Activated CD8-positive, alpha-beta T cell treated with anti-CD3 and anti-CD28 coated beads for 36 hours (primary cell): ENCODE results near the gene RNF39. TPM values are rescaled to one million over a fixed set of nuclear protein-coding genes. Genes with fewer than 3 reads are reported as not detected.

ENCODE experiments used
- ATAC-seq: fragments of 200-7000 bp; cut with Tn5 transposase; one replicate; pipeline ENCODE4 v1.10.0; 2021; ENCODE audit warnings: mild to moderate bottlenecking, moderate library complexity
- CTCF ChIA-PET: fragments of 350-600 bp; sonication (Branson Sonifier 250); formaldehyde crosslinking; loops from one replicate; lab custom pipeline; 2021; ENCODE audit warnings: antibody characterized with exemption; lab: Charles Lee
- POLR2A ChIA-PET: fragments of 350-600 bp; sonication (Branson Sonifier 250); formaldehyde crosslinking; loops from one replicate; lab custom pipeline; 2021; ENCODE audit warnings: antibody characterized with exemption; lab: Charles Lee
- DNase-seq: peaks from one replicate; pipeline ENCODE4 v3.0.0-alpha.2; 2020
- H3K27ac Mint-ChIP-seq: one replicate; pipeline ENCODE4 v1.8.0; 2021; ENCODE audit warnings: mild to moderate bottlenecking, mixed read lengths
- H3K27me3 Mint-ChIP-seq: one replicate; pipeline ENCODE4 v1.8.0; 2021; ENCODE audit warnings: mixed read lengths
- H3K36me3 Mint-ChIP-seq: one replicate; pipeline ENCODE4 v1.8.0; 2021; ENCODE audit warnings: low read depth, mixed read lengths
- H3K4me1 Mint-ChIP-seq: one replicate; pipeline ENCODE4 v1.8.0; 2021; ENCODE audit warnings: low read depth, mixed read lengths
- H3K4me3 Mint-ChIP-seq: one replicate; pipeline ENCODE4 v1.8.0; 2021; ENCODE audit warnings: mild to moderate bottlenecking, moderate library complexity, mixed read lengths
- H3K9me3 Mint-ChIP-seq: one replicate; pipeline ENCODE4 v1.8.0; 2021; ENCODE audit warnings: mixed read lengths
- CTCF ChIP-seq: fragments of 200-600 bp; IDR thresholded peaks from one replicate; pipeline ENCODE4 v1.8.0; 2022; ENCODE audit warnings: antibody characterized with exemption, mild to moderate bottlenecking
- intact Hi-C: fragments of 100-400 bp; cut with micrococcal nuclease; formaldehyde crosslinking; loops from one replicate; pipeline ENCODE4 v1.10.0; 2022
- total RNA-seq, 2 experiments: library from RNA; stranded (reverse); gene quantifications; one replicate each; pipeline ENCODE4 v1.2.3, GENCODE V29; 2021

Gene RNF39
- total RNA-seq, 2 experiments from 2014 or later: not detected

- TF ChIP-seq CTCF: no peak
- POLR2A ChIA-PET: no interaction called here
- Mint-ChIP-seq H3K4me1 (peaks cover 26% of the 10 kb centered on the region), H3K27ac (no peak overlapping the region), H3K36me3 (no peaks in the 10 kb centered on the region), H3K27me3 (peaks cover 58% of the 10 kb centered on the region), H3K4me3 (no peak overlapping the region), H3K9me3 (no peaks in the 10 kb centered on the region)
- ATAC-seq: no peak
- DNase-seq: no peak
- CTCF ChIA-PET: interaction anchor here (1.2 to 3.2 kb wide), 2 partner anchors 34 to 314 kb away, joined by 3 to 18 read pairs; no protein-coding TSS in a partner anchor
- intact Hi-C loops: no loop called here
Observed at GRCh38 chr6:30096829-30097228, 21.3 kb upstream of the RNF39 start.

GRCh38 chr6:30093951-30094661 lies 18.5 kb upstream of the RNF39 start:
- Mint-ChIP-seq H3K4me1 (peaks cover 9% of the 10 kb centered on the region), H3K27ac (no peak overlapping the region), H3K4me3 (no peak overlapping the region), H3K27me3 (peaks cover 54% of the 10 kb centered on the region), H3K9me3 (no peaks in the 10 kb centered on the region), H3K36me3 (no peaks in the 10 kb centered on the region)
- ATAC-seq: no peak
- POLR2A ChIA-PET: no interaction called here
- intact Hi-C loops: no loop called here
- DNase-seq: no peak
- CTCF ChIA-PET: interaction anchor here (0.5 to 4.7 kb wide), 5 partner anchors 9 to 291 kb away, joined by 3 to 28 read pairs (median 3); no protein-coding TSS in a partner anchor
- no peak for TF ChIP-seq CTCF

- Mint-ChIP-seq H3K27ac (no peak overlapping the region), H3K4me3 (no peak overlapping the region), H3K9me3 (no peaks in the 10 kb centered on the region), H3K4me1 (peaks cover 5% of the 10 kb centered on the region), H3K27me3 (peaks cover 51% of the 10 kb centered on the region), H3K36me3 (no peaks in the 10 kb centered on the region)
- intact Hi-C loops: no loop called here
- TF ChIP-seq CTCF: no peak
- POLR2A ChIA-PET: interaction anchor here (0.6 kb wide), 1 partner anchor 1343 kb away, joined by 3 read pairs; no protein-coding TSS in a partner anchor
- CTCF ChIA-PET: interaction anchor here (1.1 to 4.7 kb wide), 2 partner anchors 11 to 38 kb away, joined by 3 to 28 read pairs; no protein-coding TSS in a partner anchor
- DNase-seq (no peak), ATAC-seq (no peak)
Observed at GRCh38 chr6:30092852-30093543, 17.4 kb upstream of the RNF39 start.

- no peak for TF ChIP-seq CTCF
- POLR2A ChIA-PET: no interaction called here
- Mint-ChIP-seq H3K27ac (no peak overlapping the region), H3K4me3 (no peak overlapping the region), H3K4me1 (no peaks in the 10 kb centered on the region), H3K27me3 (peaks cover 50% of the 10 kb centered on the region), H3K36me3 (no peaks in the 10 kb centered on the region), H3K9me3 (no peaks in the 10 kb centered on the region)
- intact Hi-C loops: no loop called here
- ATAC-seq (no peak), DNase-seq (no peak)
- CTCF ChIA-PET: interaction anchor here (2.0 to 4.7 kb wide), 2 partner anchors 12 to 39 kb away, joined by 7 to 28 read pairs; no protein-coding TSS in a partner anchor
Observed at GRCh38 chr6:30091577-30092381, 16.2 kb upstream of the RNF39 start.
